Posterior cingulate gyrus (tissue), 11 donors: ENCODE measurements around the gene LRRD1.
"Not testable (repeated sequence)": the region's sequence is repeated elsewhere in the genome, so short reads cannot be mapped to it uniquely, and the experiment has no call there.

Experiments
- DNase-seq, 10 donors: peaks; one replicate each; pipeline versions ENCODE4 v3.0.0 to v3.0.0-alpha.2; 2020 to 2021; ENCODE audit warnings: mixed read lengths in 3 of 10
- intact Hi-C: fragments of 100-400 bp; cut with DNase I; formaldehyde crosslinking; loops from one replicate; pipeline ENCODE4 v1.15.1; 2023

Gene LRRD1

DNA sequence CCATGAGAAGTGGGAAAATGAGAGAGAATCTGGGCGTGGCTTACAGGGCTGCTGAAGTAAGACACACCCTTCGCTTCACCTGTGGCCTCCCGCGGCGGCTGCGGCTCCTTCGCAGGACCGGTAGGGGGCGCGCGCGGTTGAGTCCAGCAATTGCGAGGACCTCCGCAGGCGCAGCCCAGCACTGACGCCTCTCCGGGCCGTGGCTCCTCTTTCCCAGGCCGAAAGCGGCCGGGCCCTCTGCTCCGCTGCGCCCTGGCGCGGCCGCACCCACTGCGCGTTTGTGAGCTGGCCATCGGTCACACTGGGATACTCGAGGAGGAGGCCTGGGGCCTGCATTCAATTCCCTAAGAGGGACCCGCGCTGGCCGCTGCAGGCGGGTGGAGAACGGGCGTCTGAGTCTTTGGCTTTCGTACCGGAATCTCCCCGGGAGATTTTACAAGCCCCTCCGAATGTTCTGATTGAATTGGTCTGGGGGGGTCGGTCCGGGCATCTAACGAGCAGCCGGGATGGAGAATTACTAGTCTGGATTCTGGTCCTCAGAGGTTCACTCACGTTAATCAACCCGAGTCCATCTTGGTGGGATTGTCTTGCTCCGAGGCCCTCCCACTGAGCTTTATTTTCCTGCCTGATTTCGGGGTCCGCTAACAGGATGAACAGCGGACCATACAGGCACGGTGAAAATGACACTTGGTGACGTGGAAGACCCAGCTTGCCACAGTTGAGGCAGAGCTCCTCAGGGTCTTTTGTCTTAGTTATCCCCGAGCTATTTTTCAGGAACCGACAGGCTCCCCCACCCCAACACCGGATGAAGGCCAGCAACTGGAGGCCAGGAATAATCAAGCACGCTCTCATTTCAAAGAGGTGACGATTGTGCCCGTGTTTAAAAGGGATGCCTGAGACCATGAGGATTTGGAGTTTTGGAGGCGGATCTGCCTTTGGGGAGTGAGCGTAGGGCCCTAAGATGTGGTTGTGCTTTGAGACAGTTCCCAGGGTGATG lies at the start of gene LRRD1:
LRRD1 (minus strand) TSS at position 215 of the 997 bp plus-strand sequence. CDS start 13,940 bp downstream, outside the sequence.
- intact Hi-C loops = loop anchor here (2.0 kb wide), 1 partner anchor 44 kb away; the partner anchor contains the start of gene CYP51A1
- peak; percentile 80 to 98 (median 90) for DNase-seq

DNA sequence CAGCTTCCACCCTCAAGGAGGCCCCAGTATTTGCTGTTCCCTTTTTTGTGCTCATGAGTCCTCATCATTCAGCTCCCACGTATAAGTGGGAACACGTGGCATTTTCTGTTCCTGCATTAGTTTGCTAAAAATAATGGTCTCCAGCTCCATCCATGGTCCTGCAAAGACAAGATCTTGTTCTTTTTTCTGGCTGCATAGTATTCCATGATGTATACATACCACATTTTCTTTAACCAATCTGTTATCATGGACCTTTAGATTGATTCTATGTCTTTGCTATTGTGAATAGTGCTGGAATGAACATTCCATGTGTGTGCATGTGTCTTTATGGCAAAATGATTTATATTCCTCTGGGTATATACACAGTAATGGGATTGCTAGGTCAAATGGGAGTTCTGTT lies 49.8 kb upstream of the LRRD1 start:
- intact Hi-C loops = no loop called here
- no peak for DNase-seq

DNA sequence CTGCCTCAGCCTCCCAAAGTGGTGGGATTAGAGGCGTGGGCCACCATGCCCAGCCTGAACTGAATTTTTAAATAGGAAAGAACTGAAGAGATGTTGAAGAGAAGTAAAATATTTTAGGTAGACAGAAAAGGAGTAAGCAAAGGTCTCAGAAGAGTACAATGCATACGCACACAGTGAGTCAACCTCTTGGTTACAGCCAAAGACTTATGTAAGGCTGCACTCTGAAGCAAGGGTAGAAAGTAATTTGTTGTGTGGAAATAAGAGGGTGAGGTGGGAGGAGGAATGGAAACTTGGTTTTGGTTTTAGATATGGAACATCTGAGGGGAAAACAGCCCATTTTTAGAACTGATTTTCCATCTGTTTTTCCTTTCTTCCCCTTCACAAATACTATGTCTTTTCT lies 49.2 kb upstream of the LRRD1 start:
- no peak for DNase-seq
- intact Hi-C loops = no loop called here

DNA sequence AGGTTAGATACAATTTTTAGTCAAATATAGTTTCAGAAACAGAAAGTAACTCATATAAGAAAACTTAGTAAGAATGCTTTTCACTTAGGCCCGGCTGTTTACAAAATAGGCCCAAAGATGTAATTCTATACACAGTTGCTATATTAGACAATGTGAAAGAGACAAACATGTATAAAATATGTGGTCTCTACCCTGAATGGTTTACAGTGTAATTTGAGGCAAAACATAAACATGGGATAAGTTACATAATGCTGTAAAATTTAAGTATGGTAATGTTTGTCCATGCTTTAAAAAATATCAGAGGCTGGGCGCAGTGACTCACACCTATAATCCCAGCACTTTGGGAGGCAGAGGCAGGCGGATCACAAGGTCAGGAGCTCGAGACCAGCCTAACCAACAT lies 48.0 kb upstream of the LRRD1 start:
- intact Hi-C loops = no loop called here
- DNase-seq = no peak

DNA sequence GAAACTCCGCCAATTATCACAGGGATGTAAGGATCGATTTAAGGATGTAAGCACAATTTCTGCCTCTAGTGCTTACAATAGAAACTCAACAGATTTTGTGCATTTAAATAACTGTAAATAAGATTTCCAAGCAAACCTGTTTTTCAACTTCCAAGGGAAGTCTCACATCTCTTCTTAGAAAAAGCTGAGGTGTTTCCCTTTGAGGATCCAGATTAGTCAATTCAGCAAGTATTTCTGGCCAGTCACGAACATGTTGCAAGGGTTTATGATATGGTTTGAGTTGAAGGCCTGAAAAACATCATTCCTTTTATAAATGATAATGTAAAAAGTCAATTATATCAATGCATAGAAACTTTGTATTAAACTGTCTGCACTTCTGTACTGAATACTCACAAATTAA lies 42.8 kb upstream of the LRRD1 start:
- intact Hi-C loops = no loop called here
- DNase-seq = no peak

DNA sequence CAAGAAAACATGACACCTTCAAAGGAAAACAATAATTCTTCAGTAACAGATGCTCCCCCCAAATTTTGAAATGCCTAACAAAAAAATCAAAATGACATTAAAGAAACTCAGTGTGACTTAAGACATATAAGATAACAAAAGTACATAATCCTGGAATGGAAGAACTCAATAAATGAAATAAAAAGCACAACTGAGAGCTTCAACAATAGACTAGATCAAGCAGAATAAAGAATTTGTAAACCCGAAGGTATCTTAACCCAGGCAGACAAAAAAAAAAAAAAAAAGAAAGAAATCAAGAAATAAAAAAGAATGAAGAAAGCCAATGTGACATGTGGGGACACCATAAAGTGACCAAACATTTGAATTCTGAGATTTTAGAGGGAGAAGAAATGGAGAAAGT lies 27.7 kb upstream of the LRRD1 start:
- intact Hi-C loops = no loop called here
- DNase-seq = no peak

DNA sequence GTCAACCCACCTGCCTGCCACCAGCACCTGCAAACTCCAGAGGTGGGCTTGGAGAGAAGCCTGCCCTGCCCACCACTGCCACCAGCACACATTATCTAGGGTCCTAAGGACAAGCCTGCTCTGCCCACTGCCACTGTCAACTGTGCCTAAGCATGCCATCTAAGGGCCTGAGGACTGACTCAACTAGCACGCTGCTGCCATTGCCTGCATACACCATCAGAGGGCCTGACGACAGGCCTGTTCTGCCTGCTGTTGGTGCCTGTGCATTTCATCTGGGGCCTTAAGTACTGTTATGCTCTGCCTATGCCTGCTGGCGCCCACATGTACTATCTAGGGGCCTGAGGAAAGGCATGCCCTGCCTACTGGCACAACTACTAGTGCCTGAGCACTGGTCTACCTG lies 27.0 kb upstream of the LRRD1 start:
- intact Hi-C loops = no loop called here
- DNase-seq = no peak

DNA sequence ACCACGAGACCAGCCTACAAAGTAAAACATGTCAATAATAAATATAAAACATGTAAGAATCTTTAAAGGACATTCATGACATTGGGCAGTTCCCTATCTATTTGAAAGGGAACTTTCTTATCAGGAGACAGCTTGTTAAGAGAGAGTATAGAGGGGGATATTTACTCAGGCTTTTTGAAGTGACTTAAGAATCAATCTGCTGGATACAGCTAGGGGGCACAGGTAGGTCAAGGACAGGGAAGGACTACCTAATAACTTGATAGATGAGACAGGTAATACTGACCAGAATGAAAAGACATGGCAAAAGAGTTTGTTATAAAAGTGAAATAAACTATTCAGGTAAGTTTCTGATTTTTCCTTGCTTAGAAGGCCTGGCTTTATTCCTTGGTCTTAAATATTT lies 21.8 kb upstream of the LRRD1 start:
- intact Hi-C loops = no loop called here
- no peak for DNase-seq

DNA sequence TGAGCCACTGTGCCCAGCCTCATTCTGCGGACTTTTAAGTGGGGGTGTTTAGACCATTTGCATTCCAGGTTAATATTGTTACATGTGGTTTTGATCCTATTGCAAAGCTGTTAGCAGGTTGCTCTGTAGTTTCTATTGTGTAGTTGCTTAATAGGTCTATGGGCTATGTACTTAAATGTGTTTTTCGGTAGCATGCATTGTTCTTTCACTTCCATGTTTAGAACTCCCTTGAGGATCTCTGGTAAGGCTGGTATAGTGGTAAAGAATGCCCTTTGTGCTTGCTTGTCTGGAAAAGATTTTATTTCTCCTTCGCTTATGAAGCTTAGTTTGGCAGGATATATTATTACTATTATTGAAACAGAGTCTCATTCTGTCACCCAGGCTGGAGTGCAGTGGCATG lies 13.4 kb upstream of the LRRD1 start:
- intact Hi-C loops = no loop called here
- no peak for DNase-seq

DNA sequence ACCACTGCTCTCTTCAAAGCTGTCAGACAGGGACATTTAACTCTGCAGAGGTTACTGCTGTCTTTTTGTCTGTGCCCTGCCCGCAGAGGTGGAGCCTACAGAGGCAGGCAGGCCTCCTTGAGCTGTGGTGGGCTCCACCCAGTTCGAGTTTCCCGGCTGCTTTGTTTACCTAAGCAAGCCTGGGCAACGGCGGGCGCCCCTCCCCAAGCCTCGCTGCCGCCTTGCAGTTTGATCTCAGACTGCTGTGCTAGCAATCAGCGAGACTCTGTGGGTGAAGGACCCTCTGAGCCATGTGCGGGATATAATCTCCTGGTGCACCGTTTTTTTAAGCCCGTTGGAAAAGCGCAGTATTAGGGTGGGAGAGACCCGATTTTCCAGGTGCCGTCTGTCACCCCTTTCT lies 10.3 kb upstream of the LRRD1 start:
- peak in 1 of 10 donors; percentile 67 for DNase-seq
- intact Hi-C loops = not testable (repeated sequence)

DNA sequence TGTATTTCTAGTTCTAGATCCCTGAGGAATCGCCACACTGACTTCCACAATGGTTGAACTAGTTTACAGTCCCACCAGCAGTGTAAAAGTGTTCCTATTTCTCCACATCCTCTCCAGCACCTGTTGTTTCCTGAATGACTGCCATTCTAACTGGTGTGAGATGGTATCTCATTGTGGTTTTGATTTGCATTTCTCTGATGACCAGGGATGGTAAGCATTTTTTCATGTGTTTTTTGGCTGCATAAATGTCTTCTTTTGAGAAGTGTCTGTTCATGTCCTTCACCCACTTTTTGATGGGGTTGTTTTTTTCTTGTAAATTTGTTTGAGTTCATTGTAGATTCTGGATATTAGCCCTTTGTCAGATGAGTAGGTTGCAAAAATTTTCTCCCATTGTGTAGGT lies 5.4 kb upstream of the LRRD1 start:
- intact Hi-C loops, DNase-seq: not testable (repeated sequence)

DNA sequence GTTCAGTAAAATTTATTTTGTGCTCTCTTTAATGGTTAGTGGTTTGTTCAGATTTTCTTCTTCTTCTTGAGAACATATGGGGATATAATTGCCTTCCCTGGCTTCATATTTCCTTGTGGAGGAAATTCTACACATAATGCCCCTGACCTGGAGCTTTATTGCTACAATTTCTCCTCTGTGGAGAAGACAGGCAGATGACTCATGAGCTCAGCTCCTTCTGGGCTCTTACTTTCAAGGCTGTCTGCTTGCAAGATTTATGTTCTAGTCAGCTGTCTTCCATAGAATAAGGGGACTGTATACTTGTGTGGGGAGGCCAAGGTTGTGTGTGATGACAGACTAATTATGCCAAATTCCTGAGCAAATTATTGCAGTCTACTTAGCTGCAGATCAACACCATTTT lies 1.6 kb downstream of the LRRD1 start:
- intact Hi-C loops = no loop called here
- no peak for DNase-seq

DNA sequence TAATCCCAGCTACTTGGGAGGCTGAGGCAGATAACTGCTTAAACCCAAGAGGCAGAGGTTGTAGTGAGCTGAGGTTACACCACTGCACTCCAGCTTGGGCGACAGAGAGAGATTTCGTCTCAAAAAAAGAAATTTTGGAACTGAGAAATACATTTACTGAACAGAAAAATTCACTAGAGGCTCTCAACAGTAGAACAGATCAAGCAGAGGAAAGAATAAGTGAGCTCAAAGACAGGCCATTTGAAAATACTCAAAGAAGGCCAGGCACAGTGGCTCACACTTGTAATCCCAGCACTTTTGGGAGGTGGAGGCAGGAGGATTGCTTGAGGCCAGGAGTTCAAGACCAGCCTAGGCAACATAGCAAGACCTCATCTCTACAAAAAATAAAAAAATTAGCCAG lies 9.4 kb downstream of the LRRD1 start:
- DNase-seq, intact Hi-C loops: not testable (repeated sequence)

DNA sequence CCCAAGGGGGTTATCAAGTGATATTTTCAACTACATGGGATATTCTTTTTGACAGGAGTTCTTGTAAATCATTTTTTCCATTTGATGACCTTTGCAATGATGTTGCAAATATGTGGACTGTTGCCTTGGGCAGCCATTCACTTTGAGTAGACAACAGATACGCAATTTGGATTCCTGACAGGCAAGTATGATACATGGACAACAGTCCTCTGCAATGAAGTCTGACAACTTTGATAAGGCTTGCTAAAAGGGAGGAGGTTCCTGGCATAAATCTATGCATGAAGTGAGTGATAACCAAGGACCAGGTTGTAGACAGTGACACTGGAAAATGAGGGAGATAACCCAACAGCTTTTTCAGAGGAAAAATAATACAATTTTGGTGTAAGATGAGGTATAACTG lies 17.7 kb downstream of the LRRD1 start:
- intact Hi-C loops = no loop called here
- DNase-seq = no peak

DNA sequence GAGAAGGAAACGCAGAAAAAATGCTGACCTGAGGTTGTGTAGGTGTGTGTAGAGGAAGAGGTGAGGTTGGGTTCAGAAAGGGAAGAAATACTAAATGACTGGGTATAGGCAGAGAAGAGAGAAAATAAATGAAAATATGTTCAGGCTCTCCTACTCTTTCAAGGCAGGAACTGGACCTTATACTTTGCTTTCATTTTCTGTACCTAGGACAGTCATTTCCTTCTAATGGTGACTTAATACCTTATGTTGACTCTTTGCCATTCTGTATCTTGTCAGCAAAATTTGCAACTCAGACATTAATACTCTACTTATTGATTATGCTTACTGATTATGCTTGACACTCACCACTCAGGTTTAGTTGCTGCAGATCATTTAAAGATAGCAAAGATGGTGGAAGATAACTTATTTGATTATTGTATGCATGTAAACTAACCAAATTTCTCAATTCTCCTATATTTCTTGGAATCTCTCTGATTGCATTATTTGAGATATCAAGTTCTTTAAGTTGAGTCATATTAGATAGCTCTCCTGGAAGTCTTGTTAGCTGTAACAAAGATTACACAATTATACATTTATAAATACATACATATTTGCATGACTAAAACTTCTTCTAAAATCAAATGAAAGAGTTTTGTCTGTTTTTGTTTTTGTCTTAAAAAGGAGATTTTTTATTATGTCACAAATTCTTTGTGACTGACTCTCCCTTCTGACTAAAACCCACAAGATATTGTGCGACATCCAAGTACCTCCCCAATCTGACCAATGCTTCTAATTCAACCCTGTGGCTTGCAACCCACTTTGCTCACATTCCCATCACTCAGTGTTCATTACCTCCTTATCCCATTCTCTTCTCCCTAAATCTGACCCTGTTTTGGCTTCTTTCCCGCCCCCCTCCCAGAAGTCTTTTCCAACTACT lies 20.0 kb downstream of the LRRD1 start:
- intact Hi-C loops = no loop called here
- DNase-seq = no peak

DNA sequence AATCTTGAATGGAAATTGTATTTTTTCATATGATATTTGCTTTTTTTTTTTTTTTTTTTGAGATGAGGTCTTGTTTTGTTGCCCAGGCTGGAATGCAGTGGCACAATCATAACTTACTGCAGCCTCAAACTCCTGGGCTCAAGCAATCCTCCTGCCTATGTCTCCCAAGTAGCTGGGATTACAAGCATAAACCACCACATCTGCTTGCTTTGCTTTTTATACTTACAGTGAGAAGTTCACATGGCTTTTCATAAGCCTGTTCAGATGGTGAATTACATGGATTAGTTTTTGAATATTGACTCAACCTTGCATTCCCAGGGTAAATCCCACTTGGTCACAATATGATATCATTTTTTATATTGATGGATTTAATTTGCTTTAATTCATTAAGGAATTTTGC lies 22.0 kb downstream of the LRRD1 start:
- intact Hi-C loops = no loop called here
- DNase-seq = no peak

DNA sequence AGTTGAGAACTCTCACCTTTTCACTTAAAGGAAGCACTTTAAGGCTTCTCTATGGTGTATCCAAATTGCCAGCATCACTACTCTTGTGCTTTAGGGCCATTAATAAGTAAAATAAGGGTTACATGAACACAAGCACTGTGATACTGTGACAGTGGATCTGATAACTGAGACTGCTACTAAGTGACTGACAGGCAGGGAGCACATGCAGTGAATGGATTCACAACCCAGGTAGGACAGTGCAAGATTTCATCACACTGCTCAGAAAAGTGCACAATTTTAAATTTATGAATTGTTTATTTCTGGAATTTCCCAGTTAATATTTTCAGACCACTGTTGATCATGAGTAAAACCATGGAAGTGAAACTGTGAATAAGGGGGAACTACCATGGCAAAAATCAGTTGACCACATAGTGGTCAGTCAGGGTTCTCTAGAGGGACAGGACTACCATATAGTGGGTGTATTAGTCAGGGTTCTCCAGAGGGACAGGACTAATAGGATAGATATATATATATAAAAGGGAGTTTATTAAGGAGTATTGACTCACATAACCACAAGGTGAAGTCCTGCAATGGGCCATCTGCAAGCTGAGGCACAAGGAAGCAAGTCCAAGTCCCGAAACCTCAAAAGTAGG lies 23.7 kb downstream of the LRRD1 start:
- intact Hi-C loops = no loop called here
- no peak for DNase-seq

DNA sequence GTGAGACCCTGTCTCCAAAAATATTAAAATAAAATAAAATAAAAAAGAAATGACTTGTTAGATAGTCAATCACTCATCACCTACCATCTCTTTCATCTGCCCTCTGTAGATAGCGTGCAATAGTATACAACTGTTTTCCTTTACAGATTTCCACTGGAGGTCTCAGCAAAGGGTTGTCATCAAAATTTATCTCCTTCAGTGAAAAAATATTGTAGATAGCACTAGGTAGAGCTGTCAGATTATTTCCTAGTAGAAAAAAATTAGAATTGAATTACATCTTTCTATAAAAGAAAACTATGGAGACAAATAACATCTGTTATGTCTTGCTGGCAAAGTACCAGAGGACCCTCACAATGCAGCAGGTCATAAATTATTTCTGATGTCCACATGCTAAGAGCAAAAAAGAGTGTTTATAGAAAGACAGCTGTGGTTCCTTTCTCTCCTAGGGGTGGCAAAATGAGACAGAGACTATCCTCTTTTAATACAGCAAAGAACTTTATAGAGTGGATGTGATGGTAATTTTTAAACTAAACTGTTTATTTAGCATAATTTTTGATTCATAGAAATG lies 28.4 kb downstream of the LRRD1 start:
- DNase-seq = no peak
- intact Hi-C loops = no loop called here

DNA sequence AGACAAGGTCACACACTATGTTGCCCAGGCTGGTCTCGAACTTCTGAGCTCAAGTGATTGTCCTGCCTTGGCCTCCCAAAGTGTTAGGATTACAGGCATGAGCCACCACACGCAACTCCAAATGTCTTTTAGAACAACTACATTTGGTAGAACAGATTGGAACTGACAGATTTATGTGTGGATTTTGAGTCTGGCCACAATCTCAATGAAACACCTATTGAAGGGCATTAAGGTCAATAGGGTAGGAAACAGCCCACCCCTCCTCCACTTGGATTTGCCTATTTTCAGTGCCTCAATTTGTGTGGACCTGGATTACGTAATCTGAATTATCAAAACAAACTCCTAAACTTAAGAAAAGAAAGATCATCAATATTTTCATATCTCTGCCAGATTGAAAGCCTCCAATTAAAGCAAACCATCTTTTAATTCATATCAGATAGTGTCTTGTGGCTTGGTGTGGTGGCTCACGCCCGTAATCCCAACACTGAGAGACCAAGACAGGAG lies 29.2 kb downstream of the LRRD1 start:
- no peak for DNase-seq
- intact Hi-C loops = no loop called here

DNA sequence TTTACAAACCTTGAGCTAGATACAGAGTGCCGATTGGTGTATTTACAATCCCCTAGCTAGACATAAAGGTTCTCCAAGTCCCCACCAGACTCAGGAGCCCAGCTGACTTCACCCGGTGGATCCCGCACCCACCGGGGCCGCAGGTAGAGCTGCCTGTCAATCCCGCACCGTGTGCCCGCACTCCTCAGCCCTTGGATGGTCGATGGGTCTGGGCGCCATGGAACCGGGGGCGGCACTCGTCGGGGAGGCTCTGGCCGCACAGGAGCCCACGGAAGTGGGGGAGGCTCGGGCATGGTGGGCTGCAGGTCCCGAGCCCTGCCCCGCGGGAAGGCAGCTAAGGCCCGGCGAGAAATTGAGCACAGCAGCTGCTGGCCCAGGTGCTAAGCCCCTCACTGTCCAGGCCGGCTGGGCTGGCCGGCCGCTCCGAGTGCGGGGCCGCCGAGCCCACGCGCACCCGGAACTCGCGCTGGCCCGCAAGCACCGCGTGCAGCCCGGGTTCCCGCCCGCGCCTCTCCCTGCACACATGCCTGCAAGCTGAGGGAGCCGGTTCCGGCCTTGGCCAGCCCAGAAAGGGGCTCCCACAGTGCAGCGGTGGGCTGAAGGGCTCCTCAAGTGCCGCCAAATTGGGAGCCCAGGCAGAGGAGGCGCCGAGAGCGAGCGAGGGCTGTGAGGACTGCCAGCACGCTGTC lies 35.6 kb downstream of the LRRD1 start:
- intact Hi-C loops = not testable (repeated sequence)
- DNase-seq = peak in 1 of 10 donors; percentile 63
